ENCODE data around the gene BEAN1.

The BEAN1 gene

GRCh38 chr16:66402591-66403230, 24.4 kb upstream of the BEAN1 start:
- peaks cover 3 to 11% of the 10 kb centered on the region in 2 donors for H3K4me1 Mint-ChIP-seq
- DNase-seq = no peak
- H3K27ac Mint-ChIP-seq = peak overlapping the region; percentile 51
- H3K36me3 Mint-ChIP-seq = no peaks in the 10 kb centered on the region
- peaks cover 4 to 6% of the 10 kb centered on the region in 2 donors for H3K9me3 Mint-ChIP-seq
- no peak for ATAC-seq (replicated peaks)
- H3K27me3 Mint-ChIP-seq = peaks cover 45 to 57% of the 10 kb centered on the region in 2 donors
- H3K4me3 Mint-ChIP-seq = no peak overlapping the region

DNA sequence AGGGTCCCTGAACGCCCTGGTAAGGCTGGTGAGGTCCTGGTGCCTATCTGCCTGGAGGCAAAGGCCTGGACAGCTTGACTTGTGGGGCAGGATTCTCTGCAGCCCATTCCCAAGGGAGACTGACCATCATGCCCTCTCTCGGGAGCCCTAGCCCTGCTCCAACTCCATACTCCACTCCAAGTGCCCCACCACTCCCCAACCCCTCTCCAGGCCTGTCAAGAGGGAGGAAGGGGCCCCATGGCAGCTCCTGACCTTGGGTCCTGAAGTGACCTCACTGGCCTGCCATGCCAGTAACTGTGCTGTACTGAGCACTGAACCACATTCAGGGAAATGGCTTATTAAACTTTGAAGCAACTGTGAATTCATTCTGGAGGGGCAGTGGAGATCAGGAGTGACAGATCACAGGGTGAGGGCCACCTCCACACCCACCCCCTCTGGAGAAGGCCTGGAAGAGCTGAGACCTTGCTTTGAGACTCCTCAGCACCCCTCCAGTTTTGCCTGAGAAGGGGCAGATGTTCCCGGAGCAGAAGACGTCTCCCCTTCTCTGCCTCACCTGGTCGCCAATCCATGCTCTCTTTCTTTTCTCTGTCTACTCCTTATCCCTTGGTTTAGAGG, 23.5 kb upstream of the BEAN1 start:
- no peak overlapping the region for H3K27ac Mint-ChIP-seq
- peaks cover 7 to 18% of the 10 kb centered on the region in 2 donors for H3K4me1 Mint-ChIP-seq
- ATAC-seq (replicated peaks) = no peak
- peaks cover 4 to 6% of the 10 kb centered on the region in 2 donors for H3K9me3 Mint-ChIP-seq
- peaks cover 41 to 48% of the 10 kb centered on the region in 2 donors for H3K27me3 Mint-ChIP-seq
- H3K36me3 Mint-ChIP-seq = no peaks in the 10 kb centered on the region
- no peak overlapping the region for H3K4me3 Mint-ChIP-seq
- no peak for DNase-seq

GRCh38 chr16:66405057-66405783, 21.9 kb upstream of the BEAN1 start:
- no peak for ATAC-seq (replicated peaks)
- peaks cover 7 to 19% of the 10 kb centered on the region in 2 donors for H3K4me1 Mint-ChIP-seq
- no peak overlapping the region for H3K27ac Mint-ChIP-seq
- H3K36me3 Mint-ChIP-seq = no peaks in the 10 kb centered on the region
- H3K9me3 Mint-ChIP-seq = peaks cover 4 to 6% of the 10 kb centered on the region in 2 donors
- H3K27me3 Mint-ChIP-seq = peaks cover 50 to 54% of the 10 kb centered on the region in 2 donors
- H3K4me3 Mint-ChIP-seq = no peak overlapping the region
- DNase-seq = no peak

DNA sequence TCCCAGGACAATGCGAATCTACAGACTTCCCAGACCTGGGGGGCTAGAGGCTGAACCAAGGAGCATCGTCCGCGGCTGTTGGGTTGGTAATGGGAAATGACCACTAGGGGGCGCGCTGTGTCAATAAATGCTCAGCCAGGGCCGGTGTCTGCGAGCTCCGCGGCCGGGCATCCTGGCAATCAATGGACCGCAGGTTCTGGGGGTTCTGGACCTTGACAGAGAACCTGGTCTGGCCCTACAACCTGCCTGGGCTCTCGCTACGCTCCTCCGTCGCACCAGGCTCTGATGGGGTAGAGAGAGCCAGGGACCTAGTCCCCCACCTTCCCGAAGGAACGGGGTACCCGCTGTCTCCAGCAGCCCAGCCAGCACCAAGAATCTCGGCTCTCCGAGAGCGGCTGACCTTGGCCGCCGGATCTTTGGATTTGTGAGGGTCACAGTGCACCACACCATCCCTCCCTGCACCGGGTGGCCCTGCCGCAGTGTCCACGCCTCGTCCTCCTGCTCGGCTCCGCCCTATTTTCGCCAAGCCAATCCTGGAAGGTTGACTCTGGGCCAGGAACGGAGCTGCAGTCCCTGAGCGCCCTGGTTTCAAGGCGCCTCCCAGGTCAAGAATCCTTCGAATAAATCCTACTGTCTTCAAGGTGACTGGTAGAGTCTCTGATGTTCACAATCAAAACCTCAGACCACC, 20.4 kb upstream of the BEAN1 start:
- ATAC-seq (replicated peaks) (peak; percentile 91 to 95), DNase-seq (peak; percentile 71)
- Mint-ChIP-seq H3K36me3 (no peaks in the 10 kb centered on the region), H3K27me3 (peaks cover 46 to 58% of the 10 kb centered on the region in 2 donors), H3K27ac (no peak overlapping the region), H3K9me3 (peaks cover 4 to 6% of the 10 kb centered on the region in 2 donors), H3K4me3 (peak overlapping the region; percentile 75 to 79), H3K4me1 (peaks cover 7 to 19% of the 10 kb centered on the region in 2 donors)

GRCh38 chr16:66408163-66409048, 18.7 kb upstream of the BEAN1 start:
- Mint-ChIP-seq H3K4me3 (peak overlapping the region in 1 of 2 donors; percentile 80), H3K36me3 (no peaks in the 10 kb centered on the region), H3K9me3 (peaks cover 4 to 6% of the 10 kb centered on the region in 2 donors), H3K27ac (peak overlapping the region; percentile 7), H3K4me1 (peaks cover 7 to 19% of the 10 kb centered on the region in 2 donors), H3K27me3 (peaks cover 52 to 54% of the 10 kb centered on the region in 2 donors)
- ATAC-seq (replicated peaks) = peak; percentile 35 to 52
- DNase-seq = no peak

DNA sequence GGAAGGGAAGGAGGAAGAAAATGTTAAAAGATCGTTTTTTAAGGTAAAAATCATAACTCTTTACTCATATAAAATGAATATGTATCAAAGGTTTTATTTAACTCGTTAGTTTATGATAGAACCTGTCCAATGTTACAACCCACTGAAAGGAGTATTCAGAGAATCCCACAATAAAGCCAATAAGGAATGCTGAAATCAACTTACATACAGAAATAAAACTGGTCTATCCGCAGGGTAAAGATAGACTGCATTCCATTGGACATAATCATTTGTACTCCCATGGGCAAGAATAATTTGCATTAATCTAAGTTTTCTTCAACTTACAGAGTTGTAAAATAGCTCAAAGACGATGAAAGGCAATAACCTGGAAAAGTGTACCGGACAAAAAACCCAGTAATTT, 17.9 kb upstream of the BEAN1 start:
- Mint-ChIP-seq H3K9me3 (peaks cover 4 to 6% of the 10 kb centered on the region in 2 donors), H3K36me3 (no peaks in the 10 kb centered on the region), H3K4me3 (no peak overlapping the region), H3K4me1 (peaks cover 7 to 19% of the 10 kb centered on the region in 2 donors), H3K27me3 (peaks cover 45 to 48% of the 10 kb centered on the region in 2 donors), H3K27ac (no peak overlapping the region)
- DNase-seq (no peak), ATAC-seq (replicated peaks) (no peak)

DNA sequence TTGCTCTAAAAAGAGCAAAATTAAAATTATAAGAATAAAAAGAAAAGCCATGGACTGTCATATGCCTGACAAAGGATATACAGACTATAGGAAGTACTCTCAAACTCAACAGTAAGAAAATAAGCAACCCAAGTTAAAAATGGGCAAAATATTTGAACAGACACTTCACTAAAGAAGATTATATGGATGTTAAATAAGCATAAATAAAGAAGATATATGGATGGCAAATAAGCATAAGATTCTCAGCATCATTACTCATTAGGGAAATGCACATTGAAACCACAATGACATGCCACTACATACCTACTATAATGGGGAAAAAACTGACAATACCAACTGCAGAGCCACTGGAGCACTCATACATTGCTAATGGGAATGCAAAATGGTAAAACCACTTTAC, 14.9 kb upstream of the BEAN1 start:
- DNase-seq (no peak), ATAC-seq (replicated peaks) (no peak)
- H3K4me3 Mint-ChIP-seq = no peak overlapping the region

GRCh38 chr16:66414891-66415290, 12.2 kb upstream of the BEAN1 start:
- peaks cover 0 to 3% of the 10 kb centered on the region in 2 donors for H3K9me3 Mint-ChIP-seq
- H3K27ac Mint-ChIP-seq = no peak overlapping the region
- H3K27me3 Mint-ChIP-seq = peaks cover 19 to 25% of the 10 kb centered on the region in 2 donors
- H3K36me3 Mint-ChIP-seq = peaks cover 0 to 2% of the 10 kb centered on the region in 2 donors
- H3K4me3 Mint-ChIP-seq = no peak overlapping the region
- DNase-seq = no peak
- H3K4me1 Mint-ChIP-seq = peaks cover 10 to 13% of the 10 kb centered on the region in 2 donors
- ATAC-seq (replicated peaks) = no peak

More for the DNA sequence above, 14.9 kb upstream of the BEAN1 start:
- H3K9me3 Mint-ChIP-seq = peaks cover 0 to 3% of the 10 kb centered on the region in 2 donors
- no peak overlapping the region for H3K27ac Mint-ChIP-seq
- H3K36me3 Mint-ChIP-seq = peaks cover 0 to 2% of the 10 kb centered on the region in 2 donors
- peaks cover 23 to 31% of the 10 kb centered on the region in 2 donors for H3K27me3 Mint-ChIP-seq
- peaks cover 6 to 8% of the 10 kb centered on the region in 2 donors for H3K4me1 Mint-ChIP-seq

DNA sequence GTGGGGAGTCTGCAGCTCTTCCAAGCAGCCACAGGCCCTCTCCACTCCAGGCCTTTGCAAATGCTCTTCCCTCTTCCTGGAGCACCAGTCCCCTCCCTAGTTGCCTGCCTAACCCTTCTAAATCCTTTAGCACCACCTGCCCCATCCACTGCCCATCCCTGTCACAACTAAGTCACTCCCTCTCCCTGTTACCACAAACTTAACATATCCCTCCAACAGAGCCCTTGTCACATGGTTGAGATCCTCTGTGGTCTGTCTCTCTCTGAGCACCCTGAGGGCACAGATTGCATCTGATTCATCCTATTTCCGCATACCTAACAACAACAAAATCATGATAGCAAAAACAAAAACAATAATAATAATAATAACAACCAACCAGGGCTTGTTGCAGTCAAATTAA, 11.0 kb upstream of the BEAN1 start:
- no peak for ATAC-seq (replicated peaks)
- Mint-ChIP-seq H3K9me3 (peaks cover 0 to 3% of the 10 kb centered on the region in 2 donors), H3K4me3 (no peak overlapping the region), H3K27me3 (peaks cover 17% of the 10 kb centered on the region in 2 donors), H3K4me1 (peaks cover 10 to 13% of the 10 kb centered on the region in 2 donors), H3K27ac (no peak overlapping the region), H3K36me3 (peaks cover 0 to 2% of the 10 kb centered on the region in 2 donors)
- no peak for DNase-seq

DNA sequence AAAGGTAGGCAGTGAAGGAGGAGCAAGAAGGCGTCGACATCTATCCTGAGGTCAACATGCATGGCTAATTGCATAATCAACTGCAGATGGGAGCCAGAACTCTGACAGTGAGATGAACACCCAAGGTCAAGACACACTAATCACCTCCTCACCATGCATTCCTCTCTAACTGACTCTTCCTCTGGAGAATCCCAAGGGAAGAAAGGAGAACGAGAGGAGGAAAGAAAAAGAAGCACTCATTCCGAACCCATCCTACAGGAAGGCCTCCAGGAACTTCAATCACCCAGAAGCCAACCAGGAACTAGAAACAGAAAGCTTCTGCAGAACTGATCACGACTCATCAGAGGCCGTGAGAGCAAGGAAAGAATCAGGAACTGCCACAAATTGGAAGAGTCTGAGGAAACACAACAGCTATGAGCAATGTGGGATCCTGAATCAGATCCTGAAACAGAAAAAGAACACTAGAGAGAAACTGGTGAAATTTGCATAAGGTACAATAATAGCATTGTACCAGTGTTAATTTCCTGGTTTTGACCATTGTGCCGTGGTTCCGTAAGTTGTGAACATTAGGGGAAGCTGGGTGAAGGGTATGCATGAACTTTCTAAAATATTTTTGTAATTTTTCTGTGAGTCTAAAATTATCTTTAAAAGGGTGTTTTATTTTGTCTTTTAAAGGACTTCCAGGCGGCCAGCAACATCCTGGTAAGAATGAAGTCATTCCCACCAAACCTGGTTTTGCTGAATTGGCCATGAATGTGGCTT, 10.0 kb upstream of the BEAN1 start:
- Mint-ChIP-seq H3K27ac (no peak overlapping the region), H3K27me3 (peaks cover 14 to 23% of the 10 kb centered on the region in 2 donors), H3K36me3 (peaks cover 0 to 2% of the 10 kb centered on the region in 2 donors), H3K4me1 (peaks cover 10 to 13% of the 10 kb centered on the region in 2 donors), H3K9me3 (peaks cover 0 to 3% of the 10 kb centered on the region in 2 donors), H3K4me3 (no peak overlapping the region)
- ATAC-seq (replicated peaks) (no peak), DNase-seq (no peak)

GRCh38 chr16:66418165-66418962, 8.7 kb upstream of the BEAN1 start:
- Mint-ChIP-seq H3K9me3 (peaks cover 0 to 3% of the 10 kb centered on the region in 2 donors), H3K27me3 (peaks cover 25 to 28% of the 10 kb centered on the region in 2 donors), H3K4me1 (peaks cover 10 to 13% of the 10 kb centered on the region in 2 donors), H3K36me3 (peaks cover 0 to 2% of the 10 kb centered on the region in 2 donors), H3K27ac (no peak overlapping the region), H3K4me3 (no peak overlapping the region)
- peak; percentile 22 to 60 for ATAC-seq (replicated peaks)
- DNase-seq = no peak

GRCh38 chr16:66419527-66419926, 7.6 kb upstream of the BEAN1 start:
- no peak for DNase-seq
- no peak for ATAC-seq (replicated peaks)
- Mint-ChIP-seq H3K27ac (no peak overlapping the region), H3K27me3 (peaks cover 34 to 40% of the 10 kb centered on the region in 2 donors), H3K9me3 (peaks cover 0 to 3% of the 10 kb centered on the region in 2 donors), H3K36me3 (peaks cover 0 to 2% of the 10 kb centered on the region in 2 donors), H3K4me3 (no peak overlapping the region), H3K4me1 (peaks cover 10 to 13% of the 10 kb centered on the region in 2 donors)

Data from stimulated activated naive B cell treated with anti-CD40 and anti-IgM and Interleukin-4, amounts not matched to agents 10 μg/mL and 1 μg/mL and 100 μg/mL, for 72 hours (primary cell).